ENCODE results near the gene FANCG. TPM values are rescaled to one million over a fixed set of nuclear protein-coding genes. Genes with fewer than 3 reads are reported as not detected.

Gene FANCG
- total RNA-seq, 1 experiment from 2014 or later: 74.8 TPM

DNA sequence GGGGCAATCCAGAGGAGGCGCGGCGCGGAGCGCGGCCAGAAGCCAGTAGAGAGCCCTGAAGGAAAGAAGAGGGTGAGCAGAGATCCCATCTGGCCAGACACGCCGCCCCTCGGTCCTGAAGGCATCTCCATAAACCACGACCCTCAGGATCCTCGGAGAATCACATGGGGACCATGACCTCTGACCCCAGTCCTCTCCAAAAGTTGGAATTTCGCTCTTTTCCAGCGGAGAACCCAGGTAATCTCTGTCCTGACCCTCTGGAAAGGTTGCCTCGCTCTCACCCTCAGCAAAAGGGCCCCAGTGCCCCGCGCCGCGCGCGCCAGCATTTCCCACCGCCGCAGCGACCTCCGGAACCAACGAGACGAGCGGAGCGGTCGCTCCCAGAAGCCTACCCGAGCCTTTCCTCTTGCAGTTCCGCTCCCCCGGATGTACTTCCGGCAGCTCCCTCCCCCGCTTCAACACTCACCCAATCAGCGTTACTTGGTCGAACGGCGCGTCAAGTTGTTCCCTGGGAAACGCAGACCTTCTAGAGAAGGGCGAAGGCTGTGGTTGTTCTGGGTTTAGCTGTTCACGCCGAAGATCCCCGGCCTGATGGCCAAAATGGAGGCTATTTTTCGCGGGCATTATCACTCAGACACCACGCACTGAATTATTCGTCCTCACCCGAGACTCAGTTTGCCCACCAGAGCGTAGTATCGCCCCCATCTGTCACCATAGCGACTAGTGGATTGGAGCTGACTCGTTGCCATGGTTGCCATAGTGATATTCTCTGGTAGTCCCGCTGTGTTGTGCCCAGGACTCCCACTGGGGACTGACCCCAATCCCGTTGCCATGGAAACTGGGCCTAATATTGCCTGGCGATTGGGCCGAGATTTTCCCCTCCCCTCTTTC is 23.3 kb upstream of the FANCG start, which contains the start of gene STOML2:
STOML2 (minus strand) TSS at position 363 of the 891 bp plus-strand sequence; CDS start at position 326, 37 bp downstream.
- H3K9me3 Mint-ChIP-seq (ENCODE audit: unreplicated experiment): no peaks in the 10 kb centered on the region
- DNase-seq: peak; percentile 93 to 95
- peak within 1 kb of the TSS; percentile 99 for H3K4me3 Mint-ChIP-seq (ENCODE audit: unreplicated experiment)
- BruUV-seq (replicated peaks): no TSS peak
- ChIA-PET POLR2A (interaction anchor here (0.7 to 2.0 kb wide), 6 partner anchors 8 to 59 kb away, joined by 7 to 26 read pairs (median 12); partner anchors contain the start of genes ATOSB, FANCG, UNC13B and VCP), CTCF (interaction anchor here (0.6 to 1.5 kb wide), 7 partner anchors 8 to 203 kb away, joined by 3 to 7 read pairs (median 4); partner anchors contain the start of genes ATOSB and FANCG)
- Histone ChIP-seq H3K27me3 (replicated peaks; ENCODE audit: control insufficient read depth, insufficient read depth, low read length) (no peaks in the 10 kb centered on the region), H3K9me3 (no peaks in the 10 kb centered on the region), H3K4me1 (no peaks in the 10 kb centered on the region; the same call in 1 of the 2 replicates), H3K4me3 (ENCODE audit: low read depth, low read length) (peak within 1 kb of the TSS; percentile 78), H3K36me3 (ENCODE audit: control insufficient read depth, insufficient read depth, low read length) (peaks cover 2% of the 10 kb centered on the region)
- TF ChIP-seq, protein P1, sequence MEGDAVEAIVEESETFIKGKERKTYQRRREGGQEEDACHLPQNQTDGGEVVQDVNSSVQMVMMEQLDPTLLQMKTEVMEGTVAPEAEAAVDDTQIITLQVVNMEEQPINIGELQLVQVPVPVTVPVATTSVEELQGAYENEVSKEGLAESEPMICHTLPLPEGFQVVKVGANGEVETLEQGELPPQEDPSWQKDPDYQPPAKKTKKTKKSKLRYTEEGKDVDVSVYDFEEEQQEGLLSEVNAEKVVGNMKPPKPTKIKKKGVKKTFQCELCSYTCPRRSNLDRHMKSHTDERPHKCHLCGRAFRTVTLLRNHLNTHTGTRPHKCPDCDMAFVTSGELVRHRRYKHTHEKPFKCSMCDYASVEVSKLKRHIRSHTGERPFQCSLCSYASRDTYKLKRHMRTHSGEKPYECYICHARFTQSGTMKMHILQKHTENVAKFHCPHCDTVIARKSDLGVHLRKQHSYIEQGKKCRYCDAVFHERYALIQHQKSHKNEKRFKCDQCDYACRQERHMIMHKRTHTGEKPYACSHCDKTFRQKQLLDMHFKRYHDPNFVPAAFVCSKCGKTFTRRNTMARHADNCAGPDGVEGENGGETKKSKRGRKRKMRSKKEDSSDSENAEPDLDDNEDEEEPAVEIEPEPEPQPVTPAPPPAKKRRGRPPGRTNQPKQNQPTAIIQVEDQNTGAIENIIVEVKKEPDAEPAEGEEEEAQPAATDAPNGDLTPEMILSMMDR (IDR thresholded peaks at IDR 0.05; ENCODE audit: insufficient read depth in 1 of 2, low read depth in 1 of 2, low read length in 1 of 2, severe bottlenecking in 1 of 2, unreplicated experiment in 1 of 2): no peak
- no peaks in the 10 kb centered on the region for H3K4me1 Mint-ChIP-seq (ENCODE audit: low read depth, unreplicated experiment)
- intact Hi-C loops (cut with micrococcal nuclease; ENCODE audit: unreplicated experiment): loop anchor here (1.0 kb wide), 2 partner anchors 8 to 12 kb away; partner anchors contain the start of gene ATOSB
- no peaks in the 10 kb centered on the region for H3K27me3 Mint-ChIP-seq (ENCODE audit: insufficient read depth, unreplicated experiment)
- peak within 1 kb of the TSS; percentile 99 for H3K27ac Mint-ChIP-seq (ENCODE audit: unreplicated experiment)
- H3K36me3 Mint-ChIP-seq (ENCODE audit: insufficient read depth, unreplicated experiment): peaks cover 28% of the 10 kb centered on the region

DNA sequence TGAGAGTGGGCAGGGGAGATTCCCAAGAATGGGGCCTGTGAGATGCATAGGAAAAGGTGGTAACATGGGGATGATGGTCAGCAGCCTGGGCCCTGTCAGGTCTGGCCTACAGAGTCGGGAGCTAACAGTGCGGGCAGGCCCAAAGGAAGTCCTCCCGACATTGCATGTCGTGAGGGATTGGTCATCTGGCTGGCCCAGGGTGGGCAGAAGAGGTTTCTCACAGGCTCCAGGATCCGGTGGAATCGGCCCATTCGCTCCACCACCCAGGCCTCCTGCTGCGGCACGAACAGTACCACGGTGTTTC is 22.7 kb upstream of the FANCG start:
- TSS peak; percentile 73 for BruUV-seq (replicated peaks)
- no peaks in the 10 kb centered on the region for H3K4me1 Mint-ChIP-seq (ENCODE audit: low read depth, unreplicated experiment)
- Histone ChIP-seq H3K36me3 (ENCODE audit: control insufficient read depth, insufficient read depth, low read length) (peaks cover 2% of the 10 kb centered on the region), H3K27me3 (replicated peaks; ENCODE audit: control insufficient read depth, insufficient read depth, low read length) (no peaks in the 10 kb centered on the region), H3K4me1 (no peaks in the 10 kb centered on the region; the same call in 1 of the 2 replicates), H3K9me3 (no peaks in the 10 kb centered on the region), H3K4me3 (ENCODE audit: low read depth, low read length) (peak overlapping the region; percentile 78)
- no peak for DNase-seq
- CTCF ChIA-PET: interaction anchor here (0.6 to 1.5 kb wide), 5 partner anchors 9 to 203 kb away, joined by 3 to 7 read pairs (median 4); partner anchors contain the start of genes ATOSB and FANCG
- H3K27ac Mint-ChIP-seq (ENCODE audit: unreplicated experiment): peak overlapping the region; percentile 99
- POLR2A ChIA-PET: interaction anchor here (1.3 to 2.0 kb wide), 5 partner anchors 9 to 60 kb away, joined by 8 to 26 read pairs (median 14); partner anchors contain the start of genes ATOSB, FANCG, UNC13B and VCP
- no peaks in the 10 kb centered on the region for H3K27me3 Mint-ChIP-seq (ENCODE audit: insufficient read depth, unreplicated experiment)
- no peaks in the 10 kb centered on the region for H3K9me3 Mint-ChIP-seq (ENCODE audit: unreplicated experiment)
- peak overlapping the region; percentile 99 for H3K4me3 Mint-ChIP-seq (ENCODE audit: unreplicated experiment)
- TF ChIP-seq, protein P1 (IDR thresholded peaks at IDR 0.05; ENCODE audit: insufficient read depth in 1 of 2, low read depth in 1 of 2, low read length in 1 of 2, severe bottlenecking in 1 of 2, unreplicated experiment in 1 of 2): no peak
- intact Hi-C loops (cut with micrococcal nuclease; ENCODE audit: unreplicated experiment): no loop called here
- peaks cover 28% of the 10 kb centered on the region for H3K36me3 Mint-ChIP-seq (ENCODE audit: insufficient read depth, unreplicated experiment)

DNA sequence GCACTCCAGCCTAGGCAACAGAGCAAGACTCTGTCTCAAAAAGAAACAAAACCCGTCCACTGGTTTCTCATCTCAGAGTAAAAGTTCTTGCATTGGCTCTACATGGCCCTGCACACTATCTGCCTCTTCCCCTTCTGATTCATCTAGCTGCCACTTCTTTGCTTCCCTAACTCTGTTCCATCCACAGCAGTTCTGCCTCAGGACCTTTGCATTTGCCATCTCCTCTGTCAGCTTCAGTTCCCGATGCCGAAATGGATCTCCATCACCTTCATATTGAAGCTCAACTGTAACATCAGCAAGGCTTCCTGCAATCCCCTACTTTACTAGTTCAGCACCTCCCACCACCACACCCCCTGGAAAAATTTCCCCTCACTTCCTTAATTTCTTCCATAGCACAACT is 17.8 kb upstream of the FANCG start:
- intact Hi-C loops (cut with micrococcal nuclease; ENCODE audit: unreplicated experiment): no loop called here
- Histone ChIP-seq H3K9me3 (no peaks in the 10 kb centered on the region), H3K36me3 (ENCODE audit: control insufficient read depth, insufficient read depth, low read length) (no peaks in the 10 kb centered on the region), H3K27me3 (replicated peaks; ENCODE audit: control insufficient read depth, insufficient read depth, low read length) (no peaks in the 10 kb centered on the region), H3K4me1 (peaks cover 4% of the 10 kb centered on the region; the same call in 1 of the 2 replicates), H3K4me3 (ENCODE audit: low read depth, low read length) (no peak overlapping the region)
- TF ChIP-seq, protein P1 (IDR thresholded peaks at IDR 0.05; ENCODE audit: insufficient read depth in 1 of 2, low read depth in 1 of 2, low read length in 1 of 2, severe bottlenecking in 1 of 2, unreplicated experiment in 1 of 2): no peak
- CTCF ChIA-PET: no interaction called here
- Mint-ChIP-seq H3K9me3 (ENCODE audit: unreplicated experiment) (no peaks in the 10 kb centered on the region), H3K4me3 (ENCODE audit: unreplicated experiment) (peak overlapping the region; percentile 39), H3K4me1 (ENCODE audit: low read depth, unreplicated experiment) (no peaks in the 10 kb centered on the region), H3K36me3 (ENCODE audit: insufficient read depth, unreplicated experiment) (peaks cover 38% of the 10 kb centered on the region), H3K27me3 (ENCODE audit: insufficient read depth, unreplicated experiment) (no peaks in the 10 kb centered on the region), H3K27ac (ENCODE audit: unreplicated experiment) (no peak overlapping the region)
- BruUV-seq (replicated peaks): no TSS peak
- DNase-seq: no peak
- POLR2A ChIA-PET: interaction anchor here (0.7 kb wide), 1 partner anchor 14 kb away, joined by 3 read pairs; no protein-coding TSS in a partner anchor

Measured in Caco-2 (cell line).